ENCODE measurements around the gene ELF1. TPM values are rescaled to one million over a fixed set of nuclear protein-coding genes. Genes with fewer than 3 reads are reported as not detected.

Gene ELF1
- total and polyA plus RNA-seq, 2 donors from 2014 or later, result 12.0 to 95.1 TPM

- peaks cover 0 to 23% (median 8%) of the 10 kb centered on the region in 3 donors for H3K4me1 ChIP-seq (ENCODE audit: control insufficient read depth in 2 of 3, insufficient read depth in 2 of 3, low read depth in 1 of 3, low read length in 3 of 3)
- FAIRE-seq (no peak), DNase-seq (peak in 3 of 5 donors; percentile 28 to 86 (median 83))
- intact Hi-C loops (cut with DNase I), result no loop called here
- no peak overlapping the region for H3K4me3 ChIP-seq (ENCODE audit: low read length in 3 of 3)
- no peaks in the 10 kb centered on the region for H3K27me3 ChIP-seq (ENCODE audit: control insufficient read depth, insufficient read depth, low read length)
- H3K9ac ChIP-seq (ENCODE audit: low read length in 3 of 3), result no peak overlapping the region
- H3K36me3 ChIP-seq (ENCODE audit: control insufficient read depth in 2 of 3, insufficient read depth in 3 of 3, low read length in 3 of 3), result no peaks in the 10 kb centered on the region
- TF ChIP-seq CTCF (IDR thresholded peaks at IDR 0.05; ENCODE audit: borderline replicate concordance, extremely low read depth, insufficient read depth), result no peak
- peak overlapping the region; percentile 18 to 39 for H3K27ac ChIP-seq (ENCODE audit: low read depth in 2 of 2, low read length in 2 of 2)
- H3K9me3 ChIP-seq (ENCODE audit: control insufficient read depth in 2 of 3, insufficient read depth in 1 of 3, low read length in 3 of 3), result no peaks in the 10 kb centered on the region
These were observed 25.1 kb downstream of the ELF1 start for GRCh38 chr13:40993987-40994386.

DNA sequence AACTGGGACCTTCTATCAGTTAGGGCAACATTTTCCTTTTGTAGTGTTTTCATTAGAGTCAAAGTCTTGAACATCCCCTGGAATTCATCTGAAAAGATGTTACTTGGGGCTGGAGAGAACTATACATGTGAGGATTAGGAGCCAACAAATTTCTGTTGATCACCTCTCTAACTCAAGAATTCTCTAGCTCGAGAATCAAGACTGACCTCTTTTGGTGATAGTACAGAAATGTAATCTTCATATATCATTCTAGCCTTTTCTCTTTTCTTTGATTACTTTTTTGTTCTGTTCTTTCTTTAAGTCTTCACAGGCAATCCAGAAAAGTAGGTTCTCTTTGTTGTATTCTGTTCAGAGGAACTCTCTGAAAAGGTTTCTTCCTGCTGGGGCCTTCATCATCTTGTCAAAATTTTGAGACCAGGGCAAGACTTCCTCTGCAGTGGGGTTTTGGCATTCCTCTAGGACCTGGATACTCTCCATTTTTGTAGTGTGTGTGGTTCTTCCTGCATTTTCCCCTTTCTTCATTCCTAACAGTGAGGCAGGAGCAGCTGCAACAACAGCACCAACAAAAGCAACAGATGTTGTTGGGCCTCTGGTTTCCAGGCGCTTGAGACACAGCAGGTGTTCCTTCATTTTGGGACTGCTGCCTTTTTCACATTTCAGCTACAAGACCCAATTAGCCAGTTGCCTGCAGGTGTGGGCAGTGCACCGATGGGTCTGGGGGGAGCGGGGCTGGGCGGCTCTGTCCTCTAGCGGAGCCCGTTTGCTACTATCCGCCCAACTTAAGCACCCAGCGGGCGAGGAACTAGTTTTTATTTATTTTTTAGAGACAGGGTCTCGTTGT, 26.2 kb downstream of the ELF1 start:
- Histone ChIP-seq H3K27ac (ENCODE audit: low read depth in 2 of 2, low read length in 2 of 2) (peak overlapping the region; percentile 26 to 57), H3K4me1 (ENCODE audit: control insufficient read depth in 2 of 3, insufficient read depth in 2 of 3, low read depth in 1 of 3, low read length in 3 of 3) (peaks cover 0 to 30% (median 8%) of the 10 kb centered on the region in 3 donors), H3K9me3 (ENCODE audit: control insufficient read depth in 2 of 3, insufficient read depth in 1 of 3, low read length in 3 of 3) (no peaks in the 10 kb centered on the region), H3K4me3 (ENCODE audit: low read length in 3 of 3) (no peak overlapping the region), H3K36me3 (ENCODE audit: control insufficient read depth in 2 of 3, insufficient read depth in 3 of 3, low read length in 3 of 3) (no peaks in the 10 kb centered on the region), H3K9ac (ENCODE audit: low read length in 3 of 3) (peak overlapping the region in 1 of 3 donors; percentile 5), H3K27me3 (ENCODE audit: control insufficient read depth, insufficient read depth, low read length) (no peaks in the 10 kb centered on the region)
- intact Hi-C loops (cut with DNase I), result no loop called here
- DNase-seq, result peak in 1 of 5 donors; percentile 35
- no peak for TF ChIP-seq CTCF (IDR thresholded peaks at IDR 0.05; ENCODE audit: borderline replicate concordance, extremely low read depth, insufficient read depth)
- no peak for FAIRE-seq

GRCh38 chr13:40987606-40988280, 31.4 kb downstream of the ELF1 start:
- FAIRE-seq, result no peak
- no peak overlapping the region for H3K27ac ChIP-seq (ENCODE audit: low read depth in 2 of 2, low read length in 2 of 2)

More at GRCh38 chr13:40987606-40988280, 31.4 kb downstream of the ELF1 start:
- no peaks in the 10 kb centered on the region for H3K27me3 ChIP-seq (ENCODE audit: control insufficient read depth, insufficient read depth, low read length)
- intact Hi-C loops (cut with DNase I), result no loop called here
- H3K9ac ChIP-seq (ENCODE audit: low read length in 3 of 3), result no peak overlapping the region
- H3K4me3 ChIP-seq (ENCODE audit: low read length in 3 of 3), result no peak overlapping the region
- DNase-seq, result no peak
- peaks cover 0 to 41% (median 16%) of the 10 kb centered on the region in 3 donors for H3K4me1 ChIP-seq (ENCODE audit: control insufficient read depth in 2 of 3, insufficient read depth in 2 of 3, low read depth in 1 of 3, low read length in 3 of 3)
- no peak for TF ChIP-seq CTCF (IDR thresholded peaks at IDR 0.05; ENCODE audit: borderline replicate concordance, extremely low read depth, insufficient read depth)
- no peaks in the 10 kb centered on the region for H3K36me3 ChIP-seq (ENCODE audit: control insufficient read depth in 2 of 3, insufficient read depth in 3 of 3, low read length in 3 of 3)
- no peaks in the 10 kb centered on the region for H3K9me3 ChIP-seq (ENCODE audit: control insufficient read depth in 2 of 3, insufficient read depth in 1 of 3, low read length in 3 of 3)
